IMR-90 (cell line): ENCODE results near the gene REG3A.

Source experiments
- CEBPB ChIP-seq: IDR thresholded peaks from 2 replicates; pipeline ENCODE4 v1.6.1; 2012; ENCODE audit warnings: low read depth, low read length, improper control_type of control experiment
- CTCF ChIP-seq: conservative IDR thresholded peaks from 2 replicates; pipeline ENCODE4 v1.5.1; 2012; ENCODE audit warnings: mild to moderate bottlenecking, low read depth, low read length, improper control_type of control experiment
- MAFK ChIP-seq: IDR thresholded peaks from 2 replicates; pipeline ENCODE4 v1.6.1; 2012; ENCODE audit warnings: low read depth, low read length, improper control_type of control experiment
- MAZ ChIP-seq: IDR thresholded peaks from 2 replicates; pipeline ENCODE4 v1.6.1; 2012; ENCODE audit warnings: low read depth, mild to moderate bottlenecking, low read length, improper control_type of control experiment, moderate library complexity, borderline replicate concordance
- POLR2A ChIP-seq: IDR thresholded peaks from 2 replicates; pipeline ENCODE4 v1.6.1; 2012; ENCODE audit warnings: mild to moderate bottlenecking, low read depth, low read length
- RFX5 ChIP-seq: IDR thresholded peaks from 2 replicates; pipeline ENCODE4 v1.8.0; 2012; ENCODE audit warnings: low read depth, mild to moderate bottlenecking, low read length, moderate library complexity
- SMC3 ChIP-seq: fragments of 150-350 bp; IDR thresholded peaks from 2 replicates; pipeline ENCODE4 v1.6.1; 2016; ENCODE audit warnings: low read depth, mild to moderate bottlenecking, antibody characterized with exemption, low read length, moderate library complexity

DNA sequence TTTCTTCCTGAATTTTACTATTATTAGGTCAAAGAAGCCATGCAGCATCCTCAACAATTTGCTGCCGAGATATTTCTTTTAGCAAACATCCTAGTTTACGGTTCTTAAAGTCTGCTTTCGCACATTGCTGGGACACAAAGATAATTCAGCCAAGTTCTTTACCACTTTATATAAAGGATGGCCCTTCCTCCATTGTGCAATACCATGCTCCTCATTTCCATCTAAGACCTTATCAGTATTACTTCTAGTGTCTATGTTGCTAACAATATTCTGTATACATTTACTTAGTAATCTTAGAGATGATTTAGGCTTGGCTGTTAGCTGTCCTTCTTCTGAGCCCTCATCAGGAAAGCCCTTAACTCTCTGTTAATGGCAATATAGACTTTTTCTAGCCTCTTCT, 47.3 kb downstream of the REG3A start:
- TF ChIP-seq SMC3 (no peak), CTCF (no peak), CEBPB (peak; percentile 55; the same call in 1 of the 2 replicates), MAFK (no peak), RFX5 (no peak), POLR2A (no peak), MAZ (no peak)
